ENCODE measurements around the gene IMPG2. TPM values are rescaled to one million over a fixed set of nuclear protein-coding genes. Genes with fewer than 3 reads are reported as not detected.

IMPG2 gene
- total RNA-seq, 1 experiment from 2014 or later, result 0.04 TPM

- H4K20me1 ChIP-seq (ENCODE audit: control insufficient read depth, insufficient read depth, insufficient read length), result no peaks in the 10 kb centered on the region
- no peak overlapping the region for H2BK120ac ChIP-seq (ENCODE audit: low read depth, low read length, poor library complexity, severe bottlenecking)
- peaks cover 1% of the 10 kb centered on the region; the same call in 1 of the 2 replicates for H3K79me2 ChIP-seq (ENCODE audit: insufficient read depth, low read length)
Observed at GRCh38 chr3:101189796-101190195, 130.6 kb downstream of the IMPG2 start.

More at GRCh38 chr3:101189796-101190195, 130.6 kb downstream of the IMPG2 start:
- Histone ChIP-seq H4K8ac (replicated peaks; ENCODE audit: insufficient read length, low read depth, low read length) (no peak overlapping the region), H3K9ac (ENCODE audit: extremely low read depth, insufficient read length, low read length) (no peak overlapping the region), H3K4me1 (ENCODE audit: insufficient read depth, low read length) (no peaks in the 10 kb centered on the region), H3K27me3 (ENCODE audit: insufficient read depth, low read length) (no peaks in the 10 kb centered on the region), H4K5ac (ENCODE audit: insufficient read length, low read depth, low read length) (no peak overlapping the region), H3K4ac (ENCODE audit: low read depth, low read length) (no peak overlapping the region), H2AFZ (ENCODE audit: low read length) (no peak overlapping the region), H3K18ac (ENCODE audit: insufficient read length, low read depth, low read length) (no peak overlapping the region), H3K9me3 (ENCODE audit: control insufficient read depth, low read depth, low read length) (no peaks in the 10 kb centered on the region), H2BK20ac (ENCODE audit: low read depth, low read length, poor library complexity, severe bottlenecking) (no peak overlapping the region), H3K23ac (ENCODE audit: insufficient read length, low read depth, low read length) (no peak overlapping the region), H4K91ac (ENCODE audit: insufficient read length, low read depth, low read length) (no peak overlapping the region), H2BK12ac (ENCODE audit: insufficient read length, low read depth, low read length) (no peak overlapping the region), H3T11ph (ENCODE audit: low read length) (no peak overlapping the region), H3K27ac (ENCODE audit: insufficient read length, low read depth, low read length) (no peak overlapping the region), H3K79me1 (ENCODE audit: insufficient read depth, low read depth, low read length, poor library complexity, severe bottlenecking) (no peaks in the 10 kb centered on the region), H3K56ac (ENCODE audit: insufficient read length, low read depth, low read length) (no peak overlapping the region), H2AK5ac (ENCODE audit: insufficient read length, low read length) (no peak overlapping the region), H2BK15ac (ENCODE audit: low read depth, low read length) (no peak overlapping the region), H3K14ac (ENCODE audit: insufficient read depth, low read length) (no peak overlapping the region), H2BK5ac (ENCODE audit: insufficient read length, low read length) (no peak overlapping the region), H3K4me2 (ENCODE audit: insufficient read depth, insufficient read length, low read length) (no peak overlapping the region), H3K23me2 (ENCODE audit: insufficient read length, low read depth, low read length, poor library complexity, severe bottlenecking) (no peaks in the 10 kb centered on the region)
- no CpG with 5 or more reads among the region's 2 CpGs for whole genome bisulfite sequencing (ENCODE audit: extremely low coverage, insufficient read length, low lambda C conversion rate)
- H3K36me3 Mint-ChIP-seq (ENCODE audit: insufficient read depth in 1 of 3, low read depth in 3 of 3), result no peaks in the 10 kb centered on the region
- no peaks in the 10 kb centered on the region for H3K4me1 Mint-ChIP-seq
- H3K9me3 Mint-ChIP-seq, result peaks cover 0 to 9% of the 10 kb centered on the region in 2 experiments; a peak in 3 of 5 replicates
- H3K4me3 Mint-ChIP-seq, result no peak overlapping the region
- no peak for DNase-seq
- no peak for TF ChIP-seq CTCF (conservative IDR thresholded peaks at IDR 0.05)
- H3K27ac Mint-ChIP-seq, result no peak overlapping the region
- H3K27me3 Mint-ChIP-seq (ENCODE audit: low read depth), result no peaks in the 10 kb centered on the region

All from H9 (cell line).